Neural cell (in vitro differentiated cells): Measurements from ENCODE around the gene UBAP2. TPM values are rescaled to one million over a fixed set of nuclear protein-coding genes. Genes with fewer than 3 reads are reported as not detected.

Experiments used
- H2AFZ ChIP-seq: fragments of 200-600, 300-800 bp; sonication (generic), shearing (Covaris generic); 2 replicates; pipeline ENCODE4 v1.6.0; 2014; ENCODE audit warnings: low read depth, mild to moderate bottlenecking, antibody characterized with exemption, low read length, moderate library complexity
- H3F3A ChIP-seq: fragments of 200-600 bp; shearing (Covaris generic); 2 replicates; pipeline ENCODE4 v1.6.1; 2016; ENCODE audit warnings: mild to moderate bottlenecking, moderate library complexity, mixed read lengths, antibody characterized with exemption, low read length; ENCODE audit not compliant: insufficient read depth, poor library complexity, severe bottlenecking
- H3K27ac ChIP-seq: fragments of 200-600, 300-800 bp; sonication (generic), shearing (Covaris generic); 2 replicates; pipeline ENCODE4 v1.5.1; 2014; ENCODE audit warnings: mild to moderate bottlenecking, low read length, moderate library complexity
- H3K27me3 ChIP-seq: fragments of 300-800, 200-600 bp; sonication (generic), shearing (Covaris generic); 2 replicates; pipeline ENCODE4 v1.6.0; 2014; ENCODE audit warnings: mild to moderate bottlenecking, low read depth, low read length, moderate library complexity; ENCODE audit not compliant: insufficient read depth
- H3K36me3 ChIP-seq: fragments of 300-800, 200-600 bp; sonication (generic), shearing (Covaris generic); 2 replicates; pipeline ENCODE4 v1.5.1; 2014; ENCODE audit warnings: mild to moderate bottlenecking, antibody characterized with exemption, low read length, moderate library complexity; ENCODE audit not compliant: insufficient read depth
- H3K4me2 ChIP-seq: fragments of 300-800, 200-600 bp; sonication (generic), shearing (Covaris generic); 2 replicates; pipeline ENCODE4 v1.6.0; 2014; ENCODE audit warnings: mild to moderate bottlenecking, low read length
- H3K4me3 ChIP-seq: fragments of 300-800, 200-600 bp; sonication (generic), shearing (Covaris generic); 2 replicates; pipeline ENCODE4 v1.5.1; 2014; ENCODE audit warnings: mild to moderate bottlenecking, low read length, moderate library complexity
- H3K79me2 ChIP-seq: fragments of 200-600 bp; shearing (Covaris generic); replicated peaks from 2 replicates; pipeline ENCODE4 v1.6.0; 2014; ENCODE audit warnings: mild to moderate bottlenecking, low read length, moderate library complexity; ENCODE audit not compliant: insufficient read depth
- H3K9ac ChIP-seq: fragments of 300-800, 200-600 bp; sonication (generic), shearing (Covaris generic); 2 replicates; pipeline ENCODE4 v1.6.1; 2016; ENCODE audit warnings: mild to moderate bottlenecking, low read length, mixed read lengths
- H3K9me2 ChIP-seq: fragments of 200-600 bp; shearing (Covaris generic); 2 replicates; pipeline ENCODE4 v1.6.1; 2016; ENCODE audit warnings: mild to moderate bottlenecking, low read length, mixed read lengths; ENCODE audit not compliant: insufficient read depth
- H3K9me3 ChIP-seq: fragments of 200-600, 300-800 bp; sonication (generic), shearing (Covaris generic); 2 replicates; pipeline ENCODE4 v1.6.1; 2016; ENCODE audit warnings: mild to moderate bottlenecking, mixed run types, low read length, moderate library complexity, mixed read lengths
- H4K20me1 ChIP-seq: fragments of 200-600 bp; shearing (Covaris generic); 2 replicates; pipeline ENCODE4 v1.6.1; 2016; ENCODE audit warnings: mild to moderate bottlenecking, mixed run types; ENCODE audit not compliant: insufficient read depth
- EP300 ChIP-seq: fragments of 450-650 bp; conservative IDR thresholded peaks from 2 replicates; pipeline ENCODE4 v1.6.1; 2014; ENCODE audit warnings: antibody characterized with exemption, mild to moderate bottlenecking, moderate library complexity; ENCODE audit not compliant: poor library complexity, severe bottlenecking
- EZH2 ChIP-seq: fragments of 200-600, 300-800 bp; shearing (Covaris generic), sonication (generic); IDR thresholded peaks from 2 replicates; pipeline ENCODE4 v1.6.1; 2014; ENCODE audit warnings: antibody characterized with exemption, low read length, borderline replicate concordance, mild to moderate bottlenecking; ENCODE audit not compliant: insufficient read depth, poor library complexity, severe bottlenecking
- MXI1 ChIP-seq: fragments of 450-650 bp; conservative IDR thresholded peaks from 2 replicates; pipeline ENCODE4 v1.6.1; 2014; ENCODE audit warnings: antibody characterized with exemption, mild to moderate bottlenecking; ENCODE audit not compliant: poor library complexity, severe bottlenecking
- POLR2AphosphoS5 ChIP-seq: IDR thresholded peaks from 2 replicates; pipeline ENCODE4 v1.6.1; 2012
- RAD21 ChIP-seq: fragments of 450-650 bp; conservative IDR thresholded peaks from 2 replicates; pipeline ENCODE4 v1.6.1; 2014; ENCODE audit warnings: antibody characterized with exemption, mild to moderate bottlenecking, moderate library complexity
- SMC3 ChIP-seq: fragments of 450-650 bp; conservative IDR thresholded peaks from 2 replicates; pipeline ENCODE4 v1.6.1; 2014; ENCODE audit warnings: antibody characterized with exemption, mild to moderate bottlenecking, moderate library complexity; ENCODE audit not compliant: poor library complexity
- TAF1 ChIP-seq: IDR thresholded peaks from 2 replicates; pipeline ENCODE4 v1.6.1; 2012; ENCODE audit warnings: low read depth
- polyA plus RNA-seq: library from polyadenylated mRNA; depleted of rRNA; stranded (reverse); fragments of >200 nt; gene quantifications from 2 replicates; pipeline ENCODE4 v1.2.3, GENCODE V29; 2014
- TF ChIP-seq, protein P1 (sequence below): IDR thresholded peaks from 2 replicates; pipeline ENCODE4 v1.6.1; 2012; ENCODE audit warnings: borderline replicate concordance
- TF ChIP-seq, protein P2 (sequence below): fragments of 450-650 bp; IDR thresholded peaks from 2 replicates; pipeline ENCODE4 v1.5.1; 2014; ENCODE audit warnings: antibody characterized with exemption, mild to moderate bottlenecking, moderate library complexity; ENCODE audit not compliant: poor library complexity, severe bottlenecking

Gene UBAP2
- polyA plus RNA-seq, 1 donor from 2014 or later = 9.2 TPM

GRCh38 chr9:34070606-34071324 lies 22.1 kb upstream of the UBAP2 start:
- Histone ChIP-seq H3K36me3 (no peaks in the 10 kb centered on the region), H4K20me1 (no peaks in the 10 kb centered on the region), H3K27me3 (no peaks in the 10 kb centered on the region), H3K79me2 (no peaks in the 10 kb centered on the region), H3F3A (no peaks in the 10 kb centered on the region), H3K27ac (no peak overlapping the region), H3K4me3 (no peak overlapping the region), H3K4me2 (no peak overlapping the region), H2AFZ (no peak overlapping the region), H3K9me3 (no peaks in the 10 kb centered on the region), H3K9ac (no peak overlapping the region), H3K9me2 (no peaks in the 10 kb centered on the region)
- TF ChIP-seq EP300 = no peak

GRCh38 chr9:34069831-34070230 lies 21.1 kb upstream of the UBAP2 start:
- Histone ChIP-seq H3K4me3 (no peak overlapping the region), H2AFZ (no peak overlapping the region), H3K79me2 (no peaks in the 10 kb centered on the region), H3K4me2 (no peak overlapping the region), H4K20me1 (no peaks in the 10 kb centered on the region), H3K9ac (no peak overlapping the region), H3F3A (no peaks in the 10 kb centered on the region), H3K27ac (no peak overlapping the region), H3K36me3 (no peaks in the 10 kb centered on the region), H3K9me2 (no peaks in the 10 kb centered on the region), H3K27me3 (no peaks in the 10 kb centered on the region), H3K9me3 (no peaks in the 10 kb centered on the region)
- TF ChIP-seq TAF1 (no peak), SMC3 (no peak), POLR2AphosphoS5 (no peak), EP300 (no peak), EZH2 (no peak), MXI1 (no peak), RAD21 (no peak)
- TF ChIP-seq, protein P1, sequence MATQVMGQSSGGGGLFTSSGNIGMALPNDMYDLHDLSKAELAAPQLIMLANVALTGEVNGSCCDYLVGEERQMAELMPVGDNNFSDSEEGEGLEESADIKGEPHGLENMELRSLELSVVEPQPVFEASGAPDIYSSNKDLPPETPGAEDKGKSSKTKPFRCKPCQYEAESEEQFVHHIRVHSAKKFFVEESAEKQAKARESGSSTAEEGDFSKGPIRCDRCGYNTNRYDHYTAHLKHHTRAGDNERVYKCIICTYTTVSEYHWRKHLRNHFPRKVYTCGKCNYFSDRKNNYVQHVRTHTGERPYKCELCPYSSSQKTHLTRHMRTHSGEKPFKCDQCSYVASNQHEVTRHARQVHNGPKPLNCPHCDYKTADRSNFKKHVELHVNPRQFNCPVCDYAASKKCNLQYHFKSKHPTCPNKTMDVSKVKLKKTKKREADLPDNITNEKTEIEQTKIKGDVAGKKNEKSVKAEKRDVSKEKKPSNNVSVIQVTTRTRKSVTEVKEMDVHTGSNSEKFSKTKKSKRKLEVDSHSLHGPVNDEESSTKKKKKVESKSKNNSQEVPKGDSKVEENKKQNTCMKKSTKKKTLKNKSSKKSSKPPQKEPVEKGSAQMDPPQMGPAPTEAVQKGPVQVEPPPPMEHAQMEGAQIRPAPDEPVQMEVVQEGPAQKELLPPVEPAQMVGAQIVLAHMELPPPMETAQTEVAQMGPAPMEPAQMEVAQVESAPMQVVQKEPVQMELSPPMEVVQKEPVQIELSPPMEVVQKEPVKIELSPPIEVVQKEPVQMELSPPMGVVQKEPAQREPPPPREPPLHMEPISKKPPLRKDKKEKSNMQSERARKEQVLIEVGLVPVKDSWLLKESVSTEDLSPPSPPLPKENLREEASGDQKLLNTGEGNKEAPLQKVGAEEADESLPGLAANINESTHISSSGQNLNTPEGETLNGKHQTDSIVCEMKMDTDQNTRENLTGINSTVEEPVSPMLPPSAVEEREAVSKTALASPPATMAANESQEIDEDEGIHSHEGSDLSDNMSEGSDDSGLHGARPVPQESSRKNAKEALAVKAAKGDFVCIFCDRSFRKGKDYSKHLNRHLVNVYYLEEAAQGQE = no peak
- TF ChIP-seq, protein P2, sequence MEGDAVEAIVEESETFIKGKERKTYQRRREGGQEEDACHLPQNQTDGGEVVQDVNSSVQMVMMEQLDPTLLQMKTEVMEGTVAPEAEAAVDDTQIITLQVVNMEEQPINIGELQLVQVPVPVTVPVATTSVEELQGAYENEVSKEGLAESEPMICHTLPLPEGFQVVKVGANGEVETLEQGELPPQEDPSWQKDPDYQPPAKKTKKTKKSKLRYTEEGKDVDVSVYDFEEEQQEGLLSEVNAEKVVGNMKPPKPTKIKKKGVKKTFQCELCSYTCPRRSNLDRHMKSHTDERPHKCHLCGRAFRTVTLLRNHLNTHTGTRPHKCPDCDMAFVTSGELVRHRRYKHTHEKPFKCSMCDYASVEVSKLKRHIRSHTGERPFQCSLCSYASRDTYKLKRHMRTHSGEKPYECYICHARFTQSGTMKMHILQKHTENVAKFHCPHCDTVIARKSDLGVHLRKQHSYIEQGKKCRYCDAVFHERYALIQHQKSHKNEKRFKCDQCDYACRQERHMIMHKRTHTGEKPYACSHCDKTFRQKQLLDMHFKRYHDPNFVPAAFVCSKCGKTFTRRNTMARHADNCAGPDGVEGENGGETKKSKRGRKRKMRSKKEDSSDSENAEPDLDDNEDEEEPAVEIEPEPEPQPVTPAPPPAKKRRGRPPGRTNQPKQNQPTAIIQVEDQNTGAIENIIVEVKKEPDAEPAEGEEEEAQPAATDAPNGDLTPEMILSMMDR = no peak
